DOHH2 (cell line): ENCODE data around the gene SNX13.

ENCODE experiments used
- H3F3A ChIP-seq: fragments of 200-600 bp; sonication (generic), shearing (Covaris generic); 2 replicates; pipeline ENCODE4 v1.6.0; 2016; ENCODE audit warnings: antibody characterized with exemption, mild to moderate bottlenecking; ENCODE audit not compliant: control insufficient read depth, insufficient read depth
- H3K27ac ChIP-seq: fragments of 200-600 bp; sonication (generic); 2 replicates; pipeline ENCODE4 v1.5.1; 2014; ENCODE audit warnings: low read depth, mild to moderate bottlenecking, low read length, moderate library complexity
- H3K27me3 ChIP-seq: fragments of 200-600 bp; sonication (generic); 2 replicates; pipeline ENCODE4 v1.6.1; 2014; ENCODE audit warnings: mild to moderate bottlenecking, low read length, mixed read lengths; ENCODE audit not compliant: control insufficient read depth
- H3K36me3 ChIP-seq: fragments of 200-600 bp; sonication (generic); 2 replicates; pipeline ENCODE4 v1.6.1; 2014; ENCODE audit warnings: mild to moderate bottlenecking, low read length, moderate library complexity, mixed read lengths; ENCODE audit not compliant: control insufficient read depth
- H3K4me1 ChIP-seq: fragments of 200-600 bp; sonication (generic); 2 replicates; pipeline ENCODE4 v1.6.1; 2014; ENCODE audit warnings: mild to moderate bottlenecking, low read length, mixed read lengths; ENCODE audit not compliant: control insufficient read depth
- H3K4me2 ChIP-seq: fragments of 200-600 bp; sonication (generic); 2 replicates; pipeline ENCODE4 v1.6.0; 2014; ENCODE audit warnings: mild to moderate bottlenecking, low read length, moderate library complexity
- H3K4me3 ChIP-seq: fragments of 200-600 bp; sonication (generic); 2 replicates; pipeline ENCODE4 v1.5.1; 2014; ENCODE audit warnings: mild to moderate bottlenecking, low read length, mixed read lengths
- H3K79me2 ChIP-seq: fragments of 200-600 bp; sonication (generic); 2 replicates; pipeline ENCODE4 v1.6.1; 2014; ENCODE audit warnings: mild to moderate bottlenecking, low read length, mixed read lengths; ENCODE audit not compliant: control insufficient read depth
- H3K9me2 ChIP-seq: fragments of 200-600 bp; sonication (generic); replicated peaks from 2 replicates; pipeline ENCODE4 v1.6.1; 2014; ENCODE audit warnings: mild to moderate bottlenecking, low read length, mixed read lengths; ENCODE audit not compliant: control insufficient read depth
- H3K9me3 ChIP-seq: fragments of 200-600 bp; sonication (generic); 2 replicates; pipeline ENCODE4 v1.6.1; 2014; ENCODE audit warnings: antibody characterized with exemption, low read length, mixed read lengths; ENCODE audit not compliant: control insufficient read depth, insufficient read depth
- H4K20me1 ChIP-seq: fragments of 200-600 bp; sonication (generic); 2 replicates; pipeline ENCODE4 v1.6.0; 2014; ENCODE audit warnings: low read depth, mild to moderate bottlenecking, antibody characterized with exemption, low read length, moderate library complexity; ENCODE audit not compliant: control insufficient read depth, insufficient read depth
- CTCF ChIP-seq: fragments of 200-600 bp; sonication (generic); IDR thresholded peaks from one replicate; pipeline ENCODE4 v1.5.1; 2014; ENCODE audit warnings: antibody characterized with exemption, mild to moderate bottlenecking, low read depth, low read length; ENCODE audit not compliant: poor library complexity, severe bottlenecking
- EZH2phosphoT487 ChIP-seq: fragments of 200-600 bp; sonication (generic); IDR thresholded peaks from 2 replicates; pipeline ENCODE4 v1.6.1; 2017; ENCODE audit warnings: borderline replicate concordance, mild to moderate bottlenecking, antibody characterized with exemption, low read length, moderate library complexity, mixed read lengths

The SNX13 gene

GRCh38 chr7:17787257-17787656 lies 153.0 kb downstream of the SNX13 start:
- Histone ChIP-seq H4K20me1 (no peaks in the 10 kb centered on the region), H3K36me3 (no peaks in the 10 kb centered on the region), H3K9me3 (no peaks in the 10 kb centered on the region), H3K9me2 (no peaks in the 10 kb centered on the region), H3K27ac (no peak overlapping the region), H3K4me1 (no peaks in the 10 kb centered on the region), H3K4me3 (no peak overlapping the region), H3F3A (no peaks in the 10 kb centered on the region; the same call in 1 of the 2 replicates), H3K27me3 (no peaks in the 10 kb centered on the region; the same call in 1 of the 2 replicates), H3K4me2 (no peak overlapping the region), H3K79me2 (no peaks in the 10 kb centered on the region)
- TF ChIP-seq EZH2phosphoT487 (no peak), CTCF (no peak)

- H4K20me1 ChIP-seq: no peaks in the 10 kb centered on the region
- TF ChIP-seq EZH2phosphoT487 (no peak), CTCF (no peak)
- no peak overlapping the region for H3K27ac ChIP-seq
- no peaks in the 10 kb centered on the region for H3K79me2 ChIP-seq
- no peak overlapping the region for H3K4me3 ChIP-seq
- peaks cover 6% of the 10 kb centered on the region; the same call in 1 of the 2 replicates for H3K27me3 ChIP-seq
- no peaks in the 10 kb centered on the region for H3K9me2 ChIP-seq
- no peak overlapping the region for H3K4me2 ChIP-seq
- no peaks in the 10 kb centered on the region for H3K4me1 ChIP-seq
- no peaks in the 10 kb centered on the region for H3K36me3 ChIP-seq
- H3K9me3 ChIP-seq: no peaks in the 10 kb centered on the region
- H3F3A ChIP-seq: no peaks in the 10 kb centered on the region; the same call in 1 of the 2 replicates
These were observed 153.9 kb downstream of the SNX13 start for GRCh38 chr7:17786314-17786852.

GRCh38 chr7:17782216-17782549 lies 158.1 kb downstream of the SNX13 start:
- Histone ChIP-seq H3K36me3 (no peaks in the 10 kb centered on the region), H3K79me2 (no peaks in the 10 kb centered on the region), H3K27me3 (peaks cover 6% of the 10 kb centered on the region; the same call in 1 of the 2 replicates), H3K9me2 (no peaks in the 10 kb centered on the region), H3F3A (no peaks in the 10 kb centered on the region; the same call in 1 of the 2 replicates), H3K4me2 (no peak overlapping the region), H3K4me1 (no peaks in the 10 kb centered on the region), H3K27ac (no peak overlapping the region), H3K4me3 (no peak overlapping the region), H4K20me1 (no peaks in the 10 kb centered on the region), H3K9me3 (no peaks in the 10 kb centered on the region)
- no peak for TF ChIP-seq CTCF
- TF ChIP-seq EZH2phosphoT487: no peak
